Liver (tissue), 3 donors: ENCODE measurements around the gene HCFC1.

ENCODE experiments used
- ATF3 ChIP-seq: IDR thresholded peaks from 2 replicates; pipeline ENCODE4 v1.6.1; 2016; ENCODE audit warnings: antibody characterized with exemption
- CTCF ChIP-seq: fragments of 150-350 bp; IDR thresholded peaks from 2 replicates; pipeline ENCODE4 v1.5.1; 2017; ENCODE audit warnings: improper control_type of control experiment, low read depth, low read length; ENCODE audit not compliant: missing input control
- FOXA1 ChIP-seq: IDR thresholded peaks from 2 replicates; pipeline ENCODE4 v1.6.1; 2016; ENCODE audit warnings: antibody characterized with exemption
- GABPA ChIP-seq, 2 donors: IDR thresholded peaks in 1 of 2; conservative IDR thresholded peaks in 1 of 2; 2 replicates each; pipeline ENCODE4 v1.6.1; 2016; ENCODE audit warnings: antibody characterized with exemption in 2 of 2, mild to moderate bottlenecking in 1 of 2, moderate library complexity in 1 of 2
- JUND ChIP-seq, 2 donors: IDR thresholded peaks; 2 replicates each; pipeline ENCODE4 v1.6.1; 2016; ENCODE audit warnings: antibody characterized with exemption in 2 of 2
- MAX ChIP-seq: IDR thresholded peaks from 2 replicates; pipeline ENCODE4 v1.6.1; 2016; ENCODE audit warnings: antibody characterized with exemption
- NR2F2 ChIP-seq: IDR thresholded peaks from 2 replicates; pipeline ENCODE4 v1.6.1; 2016; ENCODE audit warnings: antibody characterized with exemption
- RAD21 ChIP-seq, 2 donors: IDR thresholded peaks; 2 replicates each; pipeline ENCODE4 v1.6.1; 2016; ENCODE audit warnings: antibody characterized with exemption in 2 of 2, mild to moderate bottlenecking in 2 of 2
- RXRA ChIP-seq, 2 donors: IDR thresholded peaks; 2 replicates each; pipeline ENCODE4 v1.6.1; 2017 to 2018; ENCODE audit warnings: antibody characterized with exemption in 2 of 2, mild to moderate bottlenecking in 1 of 2
- SP1 ChIP-seq: IDR thresholded peaks from 2 replicates; pipeline ENCODE4 v1.6.1; 2018; ENCODE audit warnings: antibody characterized with exemption, mild to moderate bottlenecking
- TAF1 ChIP-seq: conservative IDR thresholded peaks from 2 replicates; pipeline ENCODE4 v1.6.1; 2016; ENCODE audit warnings: antibody characterized with exemption, mild to moderate bottlenecking
- YY1 ChIP-seq: IDR thresholded peaks from 2 replicates; pipeline ENCODE4 v1.6.1; 2016; ENCODE audit warnings: antibody characterized with exemption, mild to moderate bottlenecking
- TF ChIP-seq, protein P1 (sequence below): IDR thresholded peaks from 2 replicates; pipeline ENCODE4 v1.6.1; 2016; ENCODE audit warnings: antibody characterized with exemption, mild to moderate bottlenecking
- TF ChIP-seq, protein P2 (sequence below): IDR thresholded peaks from 2 replicates; pipeline ENCODE4 v1.6.1; 2016; ENCODE audit warnings: antibody characterized with exemption
- donor health status: healthy.
- donor health status: healthy.

DNA sequence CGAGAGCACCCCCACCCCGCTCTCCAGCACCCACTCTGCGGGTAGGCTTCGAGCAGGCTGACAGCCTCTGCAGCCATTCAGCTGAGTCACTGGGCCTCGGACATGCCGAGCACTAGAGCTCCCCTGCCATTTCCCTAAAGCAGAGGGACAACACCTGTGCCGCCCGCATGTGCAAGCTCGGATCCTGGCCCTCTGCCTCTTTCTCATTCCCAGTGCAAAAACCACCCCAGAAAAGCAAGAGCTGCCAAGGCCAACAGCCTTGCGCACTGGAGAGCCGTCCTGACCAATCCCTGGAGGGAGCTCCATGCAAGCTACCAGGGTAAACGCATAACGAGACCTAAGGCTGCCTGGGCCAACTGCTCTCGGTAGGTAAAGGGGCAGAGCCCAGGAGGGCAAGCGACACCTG, 5.3 kb downstream of the HCFC1 start:
- TF ChIP-seq YY1 (no peak), TAF1 (no peak), JUND (IDR thresholded peaks at IDR 0.05) (no peak), CTCF (no peak), MAX (no peak), RAD21 (IDR thresholded peaks at IDR 0.05) (no peak), ATF3 (no peak), FOXA1 (no peak), NR2F2 (no peak), SP1 (peak; percentile 39), RXRA (IDR thresholded peaks at IDR 0.05) (peak; percentile 57 to 69), GABPA (IDR thresholded peaks at IDR 0.05 in 1 of 2, conservative IDR thresholded peaks at IDR 0.05 in 1 of 2) (no peak)
- TF ChIP-seq, protein P1, sequence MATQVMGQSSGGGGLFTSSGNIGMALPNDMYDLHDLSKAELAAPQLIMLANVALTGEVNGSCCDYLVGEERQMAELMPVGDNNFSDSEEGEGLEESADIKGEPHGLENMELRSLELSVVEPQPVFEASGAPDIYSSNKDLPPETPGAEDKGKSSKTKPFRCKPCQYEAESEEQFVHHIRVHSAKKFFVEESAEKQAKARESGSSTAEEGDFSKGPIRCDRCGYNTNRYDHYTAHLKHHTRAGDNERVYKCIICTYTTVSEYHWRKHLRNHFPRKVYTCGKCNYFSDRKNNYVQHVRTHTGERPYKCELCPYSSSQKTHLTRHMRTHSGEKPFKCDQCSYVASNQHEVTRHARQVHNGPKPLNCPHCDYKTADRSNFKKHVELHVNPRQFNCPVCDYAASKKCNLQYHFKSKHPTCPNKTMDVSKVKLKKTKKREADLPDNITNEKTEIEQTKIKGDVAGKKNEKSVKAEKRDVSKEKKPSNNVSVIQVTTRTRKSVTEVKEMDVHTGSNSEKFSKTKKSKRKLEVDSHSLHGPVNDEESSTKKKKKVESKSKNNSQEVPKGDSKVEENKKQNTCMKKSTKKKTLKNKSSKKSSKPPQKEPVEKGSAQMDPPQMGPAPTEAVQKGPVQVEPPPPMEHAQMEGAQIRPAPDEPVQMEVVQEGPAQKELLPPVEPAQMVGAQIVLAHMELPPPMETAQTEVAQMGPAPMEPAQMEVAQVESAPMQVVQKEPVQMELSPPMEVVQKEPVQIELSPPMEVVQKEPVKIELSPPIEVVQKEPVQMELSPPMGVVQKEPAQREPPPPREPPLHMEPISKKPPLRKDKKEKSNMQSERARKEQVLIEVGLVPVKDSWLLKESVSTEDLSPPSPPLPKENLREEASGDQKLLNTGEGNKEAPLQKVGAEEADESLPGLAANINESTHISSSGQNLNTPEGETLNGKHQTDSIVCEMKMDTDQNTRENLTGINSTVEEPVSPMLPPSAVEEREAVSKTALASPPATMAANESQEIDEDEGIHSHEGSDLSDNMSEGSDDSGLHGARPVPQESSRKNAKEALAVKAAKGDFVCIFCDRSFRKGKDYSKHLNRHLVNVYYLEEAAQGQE = no peak
- TF ChIP-seq, protein P2, sequence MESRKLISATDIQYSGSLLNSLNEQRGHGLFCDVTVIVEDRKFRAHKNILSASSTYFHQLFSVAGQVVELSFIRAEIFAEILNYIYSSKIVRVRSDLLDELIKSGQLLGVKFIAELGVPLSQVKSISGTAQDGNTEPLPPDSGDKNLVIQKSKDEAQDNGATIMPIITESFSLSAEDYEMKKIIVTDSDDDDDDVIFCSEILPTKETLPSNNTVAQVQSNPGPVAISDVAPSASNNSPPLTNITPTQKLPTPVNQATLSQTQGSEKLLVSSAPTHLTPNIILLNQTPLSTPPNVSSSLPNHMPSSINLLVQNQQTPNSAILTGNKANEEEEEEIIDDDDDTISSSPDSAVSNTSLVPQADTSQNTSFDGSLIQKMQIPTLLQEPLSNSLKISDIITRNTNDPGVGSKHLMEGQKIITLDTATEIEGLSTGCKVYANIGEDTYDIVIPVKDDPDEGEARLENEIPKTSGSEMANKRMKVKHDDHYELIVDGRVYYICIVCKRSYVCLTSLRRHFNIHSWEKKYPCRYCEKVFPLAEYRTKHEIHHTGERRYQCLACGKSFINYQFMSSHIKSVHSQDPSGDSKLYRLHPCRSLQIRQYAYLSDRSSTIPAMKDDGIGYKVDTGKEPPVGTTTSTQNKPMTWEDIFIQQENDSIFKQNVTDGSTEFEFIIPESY = no peak
